Stimulated activated CD4-positive, alpha-beta T cell treated with anti-CD3 and anti-CD28 coated beads, Interleukin-1b, Interleukin-23, amount 100 ng/mL, for 1 hour (primary cell): Measurements from ENCODE around the gene CENPE.
A peak's percentile ranks its signal among the peaks of the same experiment; 100 is the strongest.

Source experiments
- DNase-seq, 2 donors: peaks; one replicate each; pipeline ENCODE4 v3.0.0-alpha.2; 2020; ENCODE audit warnings: low read depth in 2 of 2

The CENPE gene

DNA sequence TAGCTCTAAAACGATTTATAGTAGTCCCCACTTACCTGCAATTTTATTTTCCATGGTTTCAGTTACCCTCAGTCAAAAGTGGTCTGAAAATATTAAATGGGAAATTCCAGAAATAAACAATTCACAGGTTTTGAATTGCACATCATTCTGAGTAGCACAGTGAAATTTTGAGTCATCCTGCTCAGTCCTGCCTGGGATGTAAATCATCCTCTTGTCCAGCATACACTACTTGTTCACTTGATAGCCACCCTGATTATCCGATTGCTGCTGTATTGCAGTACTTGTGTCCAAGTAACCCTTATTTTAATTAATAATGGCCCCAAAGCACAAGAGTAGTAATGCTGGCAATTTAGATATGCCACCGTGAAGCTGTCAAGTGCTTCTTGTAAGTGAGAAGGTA is 75.0 kb downstream of the CENPE start:
- no peak for DNase-seq

DNA sequence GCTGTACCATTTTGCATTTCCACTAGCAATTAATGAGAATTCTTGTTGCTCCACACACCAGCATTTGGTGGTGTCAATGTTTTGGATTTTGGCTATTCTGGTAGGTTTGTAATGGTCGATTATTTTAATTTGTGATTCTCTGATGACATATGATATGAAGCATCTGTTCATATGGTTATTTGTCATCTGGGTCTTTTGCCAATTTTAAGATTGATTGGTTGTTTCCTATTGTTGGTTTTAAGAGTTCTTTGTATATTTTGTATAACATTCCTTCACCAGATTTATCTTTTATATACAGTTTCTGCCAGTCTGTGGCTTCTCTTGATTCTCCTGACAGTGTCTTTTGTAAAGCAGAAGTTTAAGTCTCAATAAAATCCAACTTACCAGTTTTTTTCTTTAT is 80.0 kb downstream of the CENPE start:
- DNase-seq: no peak

DNA sequence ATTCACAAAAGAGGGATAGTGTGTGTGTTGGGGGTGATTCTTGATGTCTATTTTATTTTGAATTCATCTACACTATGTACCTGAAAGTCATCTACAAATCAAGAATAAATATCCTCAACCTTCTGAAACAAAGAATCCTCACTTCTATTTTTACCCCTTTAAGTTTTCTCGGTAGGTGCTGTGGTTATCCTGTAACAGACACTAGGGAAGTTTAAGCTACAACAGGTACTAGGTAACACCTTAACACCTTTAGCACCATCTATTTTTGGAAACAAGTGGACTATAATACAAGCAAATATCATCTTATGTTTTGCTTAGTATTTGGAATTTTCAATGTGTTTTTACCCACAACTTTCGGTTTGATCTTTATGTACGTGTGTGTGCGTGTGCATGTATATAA is 86.5 kb downstream of the CENPE start:
- no peak for DNase-seq

DNA sequence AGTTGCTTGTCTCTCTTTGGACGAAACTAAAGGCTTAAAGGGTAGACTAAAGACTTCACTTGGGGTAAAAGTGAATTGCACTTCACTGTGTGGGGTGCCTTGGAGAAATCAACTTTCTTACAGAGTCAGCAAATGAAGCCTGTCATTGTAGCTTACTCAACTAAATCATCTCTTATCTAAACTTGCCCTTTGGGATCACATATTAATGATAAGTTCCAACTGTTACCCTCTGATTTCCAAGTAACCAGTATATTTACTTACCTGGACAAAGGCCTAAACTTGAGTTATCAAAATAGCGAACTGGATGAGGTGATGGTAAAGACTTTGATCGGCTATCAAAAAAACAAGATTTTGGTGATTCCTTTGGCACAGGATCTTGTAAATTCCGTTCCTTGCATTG is 89.6 kb downstream of the CENPE start:
- DNase-seq: no peak

DNA sequence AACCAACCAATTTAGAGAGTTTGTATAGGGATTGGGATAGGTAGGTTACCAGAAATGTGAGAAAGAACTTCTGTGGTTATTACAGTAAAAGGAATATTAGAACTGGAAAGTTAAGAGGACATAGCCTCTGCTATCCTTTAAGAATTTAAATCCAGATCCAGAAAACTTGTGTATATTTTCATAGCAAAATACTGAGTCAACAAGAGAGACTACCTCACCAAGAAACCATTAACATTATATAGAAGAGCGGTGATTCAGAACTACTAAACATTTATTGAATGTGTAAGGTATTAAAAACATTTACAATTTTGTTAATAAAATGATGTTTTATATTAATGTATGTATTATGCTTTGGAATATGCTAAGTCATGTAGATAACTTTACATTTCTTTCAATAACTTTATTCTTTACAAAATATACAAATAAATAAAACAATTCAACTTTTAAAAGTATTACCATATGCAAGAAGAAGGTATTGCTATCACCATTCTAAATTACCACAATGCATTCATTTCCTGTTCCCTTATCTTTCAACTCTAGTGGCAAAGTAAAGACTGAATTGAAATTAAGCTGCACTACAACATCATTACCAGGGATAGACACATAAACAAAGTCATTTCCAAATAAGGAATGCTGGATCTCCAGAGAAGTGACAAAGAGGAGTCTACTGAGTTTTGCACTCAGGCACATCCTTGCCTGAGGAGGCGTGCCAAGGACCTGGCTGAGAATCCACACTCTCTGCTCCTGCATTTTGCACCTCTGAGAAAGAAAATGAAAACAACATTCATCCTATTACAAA is 92.4 kb downstream of the CENPE start:
- no peak for DNase-seq

DNA sequence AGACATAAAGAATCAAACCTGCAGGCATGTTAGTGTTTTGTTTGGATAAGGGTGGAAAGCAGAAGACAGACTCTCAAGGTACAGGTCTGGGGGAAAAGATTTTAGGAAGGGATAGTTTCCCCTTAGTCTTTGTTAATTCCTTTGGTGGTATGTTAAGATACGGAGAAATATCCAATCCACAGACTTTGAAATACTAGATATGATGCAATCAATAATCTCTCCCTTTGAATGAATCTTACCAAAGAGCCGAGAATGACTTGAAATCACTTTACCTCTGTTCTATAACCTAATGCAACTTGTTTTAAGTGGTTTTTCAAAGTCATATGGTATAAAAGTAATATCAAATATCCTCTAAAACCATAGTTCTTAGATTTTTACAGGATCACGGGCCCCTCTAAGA is 93.3 kb downstream of the CENPE start:
- no peak for DNase-seq

DNA sequence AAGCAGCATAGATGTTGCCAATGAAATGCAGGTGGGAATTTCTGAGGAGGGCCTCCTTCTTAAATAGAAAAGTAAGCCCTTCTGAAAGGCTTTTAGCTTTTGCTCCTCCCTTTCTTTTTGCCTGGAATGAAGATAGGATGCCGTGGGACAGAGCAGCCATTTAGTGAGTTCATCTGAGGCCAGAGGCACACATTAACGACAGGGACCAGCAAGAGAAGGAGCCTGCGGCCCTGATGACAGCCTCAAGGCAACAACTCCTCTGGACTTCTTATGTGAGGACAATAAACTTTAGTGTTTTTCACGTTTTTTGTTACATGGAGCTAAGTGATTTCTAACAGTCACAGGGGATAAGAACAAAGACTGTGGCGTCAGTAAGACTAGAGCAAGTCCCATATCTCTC is 97.5 kb downstream of the CENPE start:
- DNase-seq: no peak

DNA sequence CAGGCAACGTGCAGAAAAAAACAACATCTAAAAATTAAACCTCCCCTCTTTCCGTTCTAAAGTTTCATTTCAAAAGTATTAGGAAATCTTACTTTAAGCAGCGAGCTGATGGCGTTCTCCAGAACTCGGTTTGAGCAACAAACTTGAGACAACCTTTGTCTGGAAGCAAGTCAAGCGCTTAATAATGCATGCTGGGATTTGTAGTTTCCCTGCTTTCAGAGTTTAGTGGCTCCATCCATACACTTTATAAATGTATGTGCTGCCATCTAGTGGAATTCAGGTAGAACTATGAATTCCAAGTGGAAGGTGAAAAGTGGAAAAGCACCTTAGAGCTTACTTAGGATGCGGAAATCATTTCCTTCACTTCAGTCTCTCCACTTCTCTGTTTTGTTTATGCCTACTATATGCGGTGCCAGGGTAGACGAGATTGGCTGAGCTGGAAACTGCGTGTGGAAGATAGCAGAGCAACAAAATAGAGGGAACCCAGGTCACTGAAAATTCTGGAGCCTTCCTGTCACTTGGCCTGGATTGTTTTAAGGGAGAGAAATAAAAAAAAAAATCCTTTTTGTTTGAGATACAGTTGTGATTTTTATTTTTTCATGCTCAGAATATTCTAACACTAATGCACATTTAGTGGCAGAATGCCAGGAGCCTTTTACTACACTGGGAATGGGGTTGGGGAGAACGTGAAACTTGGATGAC is 98.3 kb downstream of the CENPE start, which contains the start of gene BDH2:
TSS of gene BDH2 (minus strand) at position 144 of the 702 bp plus-strand sequence. CDS start 3,580 bp downstream, outside the sequence.
- DNase-seq: peak in 1 of 2 donors; percentile 11

DNA sequence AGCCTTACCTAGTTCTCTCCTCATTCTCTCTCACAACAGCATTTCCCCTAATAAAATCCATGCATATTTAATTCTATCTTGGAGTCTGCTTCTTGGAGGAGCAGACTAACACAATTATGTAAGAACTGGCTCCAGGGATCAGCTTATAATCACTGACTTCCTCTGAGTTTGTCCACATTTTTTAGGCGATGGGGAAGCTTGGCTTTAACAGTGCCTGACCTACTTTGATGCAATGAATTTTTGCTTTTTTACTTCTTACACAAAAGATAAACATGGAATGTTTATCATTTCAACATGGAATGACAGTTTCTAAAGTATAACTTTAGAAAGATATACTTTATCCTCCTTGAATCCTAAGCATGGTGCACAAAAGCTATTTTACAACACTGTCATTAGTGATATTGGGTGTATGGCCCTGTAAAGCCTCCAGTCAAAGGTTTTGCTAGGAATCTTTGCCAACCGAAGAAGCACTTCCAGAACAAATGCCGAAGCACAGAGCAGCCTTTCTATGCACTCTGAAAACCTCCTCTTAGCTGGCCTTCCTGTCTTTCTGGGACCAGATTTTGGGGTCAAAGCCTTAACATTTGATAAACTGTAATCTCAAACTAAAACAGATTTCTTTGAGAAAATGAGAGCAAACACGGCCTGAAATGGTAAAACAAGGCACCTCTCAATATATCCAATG is 99.2 kb downstream of the CENPE start:
- no peak for DNase-seq

DNA sequence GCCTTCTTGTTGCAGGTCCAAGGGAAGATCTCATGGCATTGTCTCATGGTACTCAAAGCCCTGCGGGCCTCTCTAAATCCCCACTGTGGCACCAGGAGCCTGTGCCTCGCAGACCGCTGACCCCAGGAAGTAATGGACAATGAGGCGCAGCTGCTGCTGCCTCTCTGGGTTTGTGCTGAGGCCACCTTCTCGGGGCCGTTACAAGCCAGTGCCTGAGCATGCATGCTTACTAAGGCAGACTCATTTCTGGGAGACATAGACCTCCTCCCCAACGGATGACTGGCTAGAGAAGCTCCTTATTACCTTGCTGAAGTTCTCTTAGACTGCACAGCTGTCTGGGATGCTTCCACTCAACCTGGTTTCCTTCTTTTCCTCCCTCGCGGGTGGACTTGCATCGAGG is 99.8 kb downstream of the CENPE start:
- no peak for DNase-seq

DNA sequence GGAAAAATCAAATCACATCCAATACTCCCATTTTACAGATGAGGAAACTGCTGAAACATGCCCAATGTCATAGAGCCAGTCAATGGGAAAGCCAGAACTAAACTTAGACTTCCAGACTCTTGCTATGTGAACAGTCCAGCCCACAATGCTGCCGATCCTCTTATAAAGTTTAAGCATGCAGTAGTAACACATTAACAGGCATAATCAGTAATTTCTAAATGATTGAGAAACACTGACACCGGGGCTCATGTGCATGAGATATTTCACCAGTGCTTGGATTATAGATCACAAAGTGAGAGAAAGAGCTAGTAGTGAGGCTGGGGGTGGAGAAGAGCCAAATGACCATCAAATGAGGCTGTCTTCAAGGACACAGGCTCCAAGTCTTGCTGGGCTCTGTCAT is 101.0 kb downstream of the CENPE start:
- no peak for DNase-seq

DNA sequence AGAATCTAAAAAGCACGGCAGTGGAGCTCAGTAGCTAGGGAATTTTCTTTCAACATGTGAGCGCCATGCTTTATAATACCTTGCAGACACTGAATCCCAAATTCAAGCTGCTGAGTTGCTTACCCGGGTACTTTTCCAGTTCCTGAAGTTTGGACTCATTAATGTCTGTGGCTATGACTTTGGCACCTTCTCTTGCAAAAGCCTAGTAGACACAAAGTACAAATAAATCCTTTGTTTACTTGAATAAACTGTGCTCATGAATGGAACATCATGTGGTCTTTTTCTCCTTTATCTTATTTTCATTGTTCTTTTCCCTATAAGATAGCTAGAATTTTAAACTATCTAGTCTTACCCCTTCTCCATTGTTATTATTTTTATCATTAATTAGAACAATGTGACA is 103.1 kb downstream of the CENPE start:
- no peak for DNase-seq

DNA sequence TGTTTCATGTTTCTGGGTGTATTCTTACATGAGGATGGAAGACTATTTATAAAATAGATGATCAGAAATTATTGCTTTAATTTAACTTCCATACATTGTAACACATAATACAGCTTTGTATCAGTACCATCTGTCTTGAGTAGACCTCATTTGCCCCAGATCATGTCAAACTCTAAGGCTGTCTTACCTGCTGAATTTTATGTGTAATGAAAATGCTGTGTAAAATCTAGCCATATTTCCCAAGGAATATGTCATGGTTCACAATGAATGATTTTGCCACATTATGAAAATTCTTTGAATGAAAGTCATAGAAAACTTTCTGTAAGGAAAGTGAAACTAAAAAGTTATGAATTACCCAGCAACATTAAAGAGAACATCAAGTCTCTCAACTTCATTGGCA is 105.9 kb downstream of the CENPE start:
- no peak for DNase-seq

DNA sequence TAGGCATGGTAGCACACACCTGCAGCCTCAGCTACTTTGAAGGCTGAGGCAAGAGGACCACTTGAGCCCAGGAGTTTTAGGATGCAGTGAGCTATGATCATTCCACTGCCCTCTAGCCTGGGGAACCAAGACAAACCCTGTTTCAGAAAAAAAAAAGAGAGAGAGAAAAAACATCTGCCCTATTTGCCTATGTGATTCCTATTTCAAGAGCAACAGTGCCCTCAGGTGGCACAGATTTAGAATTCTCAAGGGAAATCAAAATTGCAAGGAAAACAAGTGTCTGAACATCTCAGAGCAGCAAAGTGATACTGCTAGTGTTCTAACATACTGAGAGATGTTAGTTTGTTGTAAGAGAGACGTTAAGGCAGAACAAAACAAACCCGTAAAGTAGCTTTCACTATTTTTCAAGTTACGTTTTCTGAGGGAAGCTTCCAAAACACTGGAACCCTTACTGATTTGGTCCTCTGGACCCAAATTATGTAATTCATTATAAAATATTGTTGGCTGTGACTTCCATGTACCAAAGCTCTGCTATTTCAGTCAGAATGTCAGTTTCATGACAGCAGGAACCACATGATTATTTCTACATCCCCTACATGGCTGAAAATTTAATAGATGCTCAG is 106.4 kb downstream of the CENPE start:
- DNase-seq: no peak

DNA sequence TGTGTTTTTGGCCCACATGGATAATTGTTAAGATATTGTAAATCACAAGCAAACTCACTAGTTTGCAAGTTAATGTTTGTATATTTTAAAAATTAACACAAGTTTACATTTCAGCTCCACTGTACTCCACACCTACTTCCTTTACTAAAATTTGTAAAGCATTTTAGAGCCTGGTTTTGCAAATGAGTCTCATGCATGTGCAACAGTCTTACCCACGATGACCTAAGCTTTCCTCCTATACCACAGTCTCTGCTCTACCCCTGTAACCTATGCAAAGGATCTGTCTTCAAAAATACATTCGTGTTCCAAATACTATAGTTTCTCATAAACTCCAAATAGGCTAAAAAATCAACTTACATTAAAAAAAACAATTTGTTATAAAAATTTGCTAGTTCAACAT is 108.7 kb downstream of the CENPE start:
- DNase-seq: no peak

DNA sequence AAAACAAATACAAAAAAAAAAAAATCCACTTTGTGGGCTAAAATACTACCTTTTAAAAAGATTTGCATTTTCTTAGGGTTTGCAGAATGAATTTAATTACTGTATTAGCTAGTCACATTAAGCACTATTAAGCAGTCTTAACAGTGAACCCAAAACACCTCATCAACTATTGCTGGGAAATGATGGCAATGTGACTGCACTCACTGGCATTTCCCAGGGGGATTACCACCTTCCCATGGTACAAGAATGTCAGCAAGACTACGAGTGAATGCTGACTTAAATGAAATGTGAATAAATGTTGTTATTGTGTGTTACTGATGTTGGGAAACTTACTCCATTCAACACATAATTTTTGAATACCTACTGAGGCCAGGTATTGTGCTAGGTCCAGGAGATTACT is 111.6 kb downstream of the CENPE start:
- DNase-seq: no peak

DNA sequence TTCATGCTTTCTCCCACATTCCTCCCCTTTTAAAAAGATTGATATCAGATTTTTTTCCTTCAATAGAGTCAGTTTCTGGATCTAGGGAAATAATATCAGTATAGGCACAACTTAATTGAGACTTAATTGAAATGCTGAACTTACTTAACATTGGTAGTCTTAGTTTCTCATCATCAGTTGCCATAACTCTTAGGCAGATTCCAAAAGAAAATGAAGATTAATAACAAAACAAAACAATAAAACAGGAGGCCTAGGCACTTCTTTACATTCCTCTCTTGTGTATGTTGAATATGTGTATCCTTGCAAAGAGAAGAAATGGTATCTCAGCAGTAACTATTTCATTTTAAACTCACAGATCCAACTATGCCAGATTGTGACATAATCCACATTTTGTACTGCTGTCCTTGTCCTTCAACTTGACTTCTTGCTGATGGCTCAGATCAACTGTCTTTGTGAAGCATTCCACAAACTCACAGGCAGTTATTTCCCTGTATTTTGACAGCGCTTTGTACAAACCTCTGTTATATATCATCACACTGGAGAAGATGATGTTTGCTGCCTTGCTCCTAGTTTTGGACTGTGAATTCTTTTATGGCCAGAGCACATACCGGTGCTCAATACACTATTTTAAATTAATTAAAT is 112.5 kb downstream of the CENPE start:
- no peak for DNase-seq

DNA sequence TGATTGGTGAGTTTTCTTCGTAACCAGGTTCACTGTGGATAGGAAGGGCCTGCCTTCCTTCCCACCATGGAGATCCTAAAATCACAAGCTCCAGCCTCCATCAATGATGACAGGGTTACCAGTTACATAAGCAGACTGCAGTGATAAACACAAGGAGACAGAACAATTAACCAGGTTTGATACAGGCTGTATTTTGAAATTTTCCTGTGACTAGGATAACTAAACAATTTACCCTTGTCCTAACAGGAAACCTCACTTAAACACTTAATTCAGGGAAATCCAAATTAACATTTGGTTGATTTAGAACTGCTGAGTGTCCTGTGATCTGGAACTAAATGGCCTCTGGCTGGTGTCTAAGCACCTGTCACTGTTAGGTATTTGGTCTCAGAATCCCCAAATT is 118.5 kb downstream of the CENPE start:
- no peak for DNase-seq

DNA sequence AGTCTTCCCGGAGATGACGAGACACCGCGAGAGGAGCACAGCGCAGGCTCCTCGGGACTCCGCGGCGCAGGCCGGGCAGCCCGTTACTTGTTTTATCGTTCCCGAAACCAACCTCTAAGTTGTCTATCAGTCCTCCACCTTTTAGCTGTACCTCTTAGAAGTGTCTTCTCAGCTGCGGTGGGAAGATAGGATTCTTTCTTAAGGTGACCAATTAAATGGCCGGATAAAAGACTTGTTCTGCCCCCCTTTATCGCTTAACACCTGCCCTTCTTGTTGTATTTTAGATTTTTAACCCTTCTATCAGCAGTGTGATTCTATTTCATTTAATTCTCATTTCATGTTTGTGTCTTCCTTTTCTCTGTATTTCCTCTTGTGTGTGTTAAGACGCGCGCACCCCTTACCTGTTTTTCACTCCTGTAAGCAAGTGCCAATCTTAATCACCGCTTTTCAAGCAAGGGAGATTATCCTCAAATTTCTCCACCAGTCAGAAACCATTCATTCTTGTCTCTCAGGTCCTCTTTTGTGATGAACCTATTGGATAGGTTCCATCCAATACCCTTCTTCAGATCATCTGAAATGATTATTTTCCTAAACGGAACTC is 121.3 kb downstream of the CENPE start, which contains the start of gene SLC9B2:
TSS of gene SLC9B2 (minus strand) at position 15 of the 601 bp plus-strand sequence. CDS start 9,211 bp downstream, outside the sequence.
- DNase-seq: no peak

DNA sequence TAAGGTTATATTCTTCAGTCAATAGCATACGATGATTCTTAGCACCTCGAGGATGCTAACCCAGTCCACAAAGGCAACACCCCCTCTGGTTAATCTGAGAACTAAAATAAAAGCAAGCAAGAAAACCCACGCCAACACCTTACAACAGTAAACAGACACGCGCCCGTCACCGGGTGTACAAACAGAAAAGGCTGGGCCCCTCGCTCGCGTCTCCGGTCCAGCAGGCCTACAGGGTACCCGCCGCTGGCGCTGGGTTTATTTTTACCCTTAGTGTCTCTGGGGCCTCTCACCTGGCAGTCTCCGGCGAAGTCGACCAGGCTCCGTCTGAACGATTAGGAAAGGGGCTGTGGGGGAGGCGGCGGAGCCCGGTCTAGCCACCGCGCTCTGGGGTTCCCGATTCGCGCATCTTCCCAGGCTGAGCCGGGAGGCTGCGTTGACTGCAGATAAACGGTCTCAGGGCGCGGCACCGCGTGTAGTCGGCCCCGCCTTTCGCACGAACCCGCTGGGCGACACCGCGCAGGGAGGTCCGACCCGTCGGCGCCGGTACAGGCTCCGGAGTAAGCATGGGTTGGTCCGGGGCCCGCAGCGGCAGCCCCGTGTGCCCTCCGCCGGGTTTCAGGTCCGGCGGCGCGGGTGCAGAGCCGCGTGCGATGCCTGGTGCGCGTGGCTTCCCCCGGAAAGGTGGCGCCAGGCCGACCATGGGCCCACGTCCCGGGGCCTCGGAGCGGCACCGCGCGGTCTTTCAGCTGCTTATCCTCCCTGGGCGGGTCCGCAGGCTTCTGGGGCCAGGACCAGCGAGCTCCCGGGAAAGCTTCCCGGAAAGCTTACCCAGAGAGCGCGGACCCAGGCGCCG is 122.0 kb downstream of the CENPE start:
- peak; percentile 18 to 37 for DNase-seq
